IMR-90 (cell line): ENCODE data around the gene ASB3. TPM values are rescaled to one million over a fixed set of nuclear protein-coding genes. Genes with fewer than 3 reads are reported as not detected.

ENCODE experiments used
- ATAC-seq: fragments of 200-7000 bp; cut with Tn5 transposase; 2 replicates; pipeline ENCODE4 v1.9.1; 2020; ENCODE audit warnings: low read depth, mild to moderate bottlenecking, moderate library complexity
- BruUV-seq: library from RNA; stranded (reverse); fragments of 400-500 nt; replicated peaks from 2 replicates; lab custom pipeline; 2021; lab: Mats Ljungman, UMichigan
- CTCF ChIA-PET: fragments of 300-600 bp; formaldehyde crosslinking; extraction: SDS; loops from one replicate; lab custom pipeline; 2021; ENCODE audit warnings: antibody characterized with exemption; lab: Yijun Ruan, JAX
- POLR2A ChIA-PET: fragments of 300-600 bp; sonication (Branson Sonifier 250); formaldehyde crosslinking; loops from one replicate; lab custom pipeline; 2022; ENCODE audit warnings: antibody characterized with exemption; ENCODE audit not compliant: unreplicated experiment; lab: Charles Lee
- DNase-seq: peaks from one replicate; pipeline ENCODE4 v3.0.0; 2013
- H2AFZ ChIP-seq: replicated peaks from 2 replicates; pipeline ENCODE3; 2013; ENCODE audit warnings: low read length, mild to moderate bottlenecking; ENCODE audit not compliant: poor library complexity
- H2AK5ac ChIP-seq: 2 replicates; pipeline ENCODE4 v1.6.1; 2013; ENCODE audit warnings: low read depth, low read length, inconsistent platforms
- H2AK9ac ChIP-seq: replicated peaks from 2 replicates; pipeline ENCODE3; 2013; ENCODE audit warnings: mild to moderate bottlenecking, low read depth, low read length, moderate library complexity; ENCODE audit not compliant: poor library complexity
- H2BK120ac ChIP-seq: 2 replicates; pipeline ENCODE4 v1.6.1; 2013; ENCODE audit warnings: low read depth, low read length, inconsistent platforms
- H2BK15ac ChIP-seq: 3 replicates; pipeline ENCODE4 v1.6.1; 2013; ENCODE audit warnings: low read depth, low read length, inconsistent platforms
- H2BK20ac ChIP-seq: 2 replicates; pipeline ENCODE4 v1.6.1; 2013; ENCODE audit warnings: low read depth, mild to moderate bottlenecking, inconsistent platforms, low read length, moderate library complexity
- H2BK5ac ChIP-seq: 2 replicates; pipeline ENCODE4 v1.6.1; 2013; ENCODE audit warnings: mild to moderate bottlenecking, low read depth, low read length, inconsistent platforms; ENCODE audit not compliant: poor library complexity, severe bottlenecking
- H3K14ac ChIP-seq: replicated peaks from 2 replicates; pipeline ENCODE4 v1.6.1; 2013; ENCODE audit warnings: low read depth, low read length, inconsistent platforms
- H3K18ac ChIP-seq: 2 replicates; pipeline ENCODE4 v1.6.1; 2013; ENCODE audit warnings: low read depth, low read length, control low read depth
- H3K23ac ChIP-seq: 2 replicates; pipeline ENCODE4 v1.6.1; 2013; ENCODE audit warnings: low read depth, low read length, inconsistent platforms
- H3K27ac ChIP-seq: 2 replicates; pipeline ENCODE4 v1.5.1; 2013; ENCODE audit warnings: mild to moderate bottlenecking, control low read depth, low read length; ENCODE audit not compliant: insufficient read depth
- H3K27me3 ChIP-seq: 2 replicates; pipeline ENCODE4 v1.6.1; 2013; ENCODE audit warnings: low read length; ENCODE audit not compliant: control insufficient read depth, insufficient read depth
- H3K36me3 ChIP-seq: 2 replicates; pipeline ENCODE4 v1.6.1; 2013; ENCODE audit warnings: low read length, mixed read lengths; ENCODE audit not compliant: control insufficient read depth, insufficient read depth
- H3K4ac ChIP-seq: 2 replicates; pipeline ENCODE4 v1.6.1; 2013; ENCODE audit warnings: low read depth, low read length, inconsistent platforms
- H3K4me1 ChIP-seq: 2 replicates; pipeline ENCODE4 v1.6.1; 2013; ENCODE audit warnings: low read length, mixed read lengths; ENCODE audit not compliant: control insufficient read depth, insufficient read depth
- H3K4me2 ChIP-seq: 2 replicates; pipeline ENCODE4 v1.6.1; 2013; ENCODE audit warnings: low read depth, mild to moderate bottlenecking, control low read depth, low read length, moderate library complexity
- H3K4me3 ChIP-seq: 2 replicates; pipeline ENCODE4 v1.5.1; 2013; ENCODE audit warnings: low read depth, mild to moderate bottlenecking, control low read depth, low read length, moderate library complexity; ENCODE audit not compliant: insufficient read depth
- H3K56ac ChIP-seq: 2 replicates; pipeline ENCODE4 v1.6.1; 2013; ENCODE audit warnings: low read length, inconsistent platforms; ENCODE audit not compliant: insufficient read depth; ENCODE audit errors: extremely low read depth
- H3K79me1 ChIP-seq, 2 experiments: 2 replicates each; pipeline ENCODE4 v1.6.1; 2013; ENCODE audit warnings: low read length in 2 of 2, inconsistent platforms in 1 of 2, low read depth in 1 of 2
- H3K9ac ChIP-seq: 2 replicates; pipeline ENCODE4 v1.6.1; 2013; ENCODE audit warnings: low read depth, low read length, control low read depth
- H3K9me1 ChIP-seq: 2 replicates; pipeline ENCODE4 v1.6.1; 2013; ENCODE audit warnings: low read length, inconsistent platforms; ENCODE audit not compliant: insufficient read depth
- H3K9me3 ChIP-seq: 2 replicates; pipeline ENCODE4 v1.6.1; 2013; ENCODE audit warnings: low read length; ENCODE audit not compliant: control insufficient read depth, insufficient read depth
- H4K20me1 ChIP-seq: 2 replicates; pipeline ENCODE4 v1.6.1; 2013; ENCODE audit warnings: low read length, inconsistent platforms; ENCODE audit not compliant: insufficient read depth
- H4K5ac ChIP-seq: 2 replicates; pipeline ENCODE4 v1.6.1; 2013; ENCODE audit warnings: mild to moderate bottlenecking, low read depth, low read length, control low read depth
- H4K8ac ChIP-seq, 2 experiments: 2 replicates each; pipeline ENCODE4 v1.6.1; 2013; ENCODE audit warnings: low read depth in 2 of 2, low read length in 2 of 2, control low read depth in 1 of 2, inconsistent platforms in 1 of 2
- H4K91ac ChIP-seq: 2 replicates; pipeline ENCODE4 v1.6.1; 2013; ENCODE audit warnings: low read depth, low read length, inconsistent platforms; ENCODE audit not compliant: insufficient read depth
- BHLHE40 ChIP-seq: fragments of 150-350 bp; IDR thresholded peaks from 2 replicates; pipeline ENCODE4 v1.6.1; 2016; ENCODE audit warnings: mild to moderate bottlenecking, low read depth, low read length
- MAFK ChIP-seq: IDR thresholded peaks from 2 replicates; pipeline ENCODE4 v1.6.1; 2012; ENCODE audit warnings: low read depth, low read length, improper control_type of control experiment
- WGBS, 2 experiments: methylation state at CpG; one replicate each; pipeline versions ENCODE4 v1.1.5 to v1.1.7; 2013; ENCODE audit warnings: missing lambda C conversion rate in 2 of 2; ENCODE audit not compliant: insufficient read length in 1 of 2; ENCODE audit errors: extremely low coverage in 2 of 2; 5-methylcytosine and 5-hydroxymethylcytosine counted together
- dilution Hi-C: fragments of 300-500 bp; cut with HindIII; formaldehyde crosslinking; loops from one replicate; pipeline ENCODE4 v1.14.3; 2018; ENCODE audit warnings: low sequenced_read_pairs; ENCODE audit not compliant: unreplicated experiment
- in situ Hi-C: fragments of 300-500 bp; cut with MboI; formaldehyde crosslinking; loops from 3 replicates; pipeline ENCODE4 v1.14.3; 2019; ENCODE audit warnings: low sequenced_read_pairs, inconsistent platforms, mixed read lengths
- intact Hi-C: fragments of 100-400 bp; cut with micrococcal nuclease; formaldehyde crosslinking; loops from 2 replicates; pipeline ENCODE4 v1.10.0; 2022
- polyA plus RNA-seq, 3 experiments: library from polyadenylated mRNA; depleted of rRNA; stranded (reverse); fragments of >200 nt; gene quantifications; 2 replicates each; pipeline ENCODE4 v1.2.3, GENCODE V29; 2012; ENCODE audit warnings: low replicate concordance in 1 of 3
- total RNA-seq: library from RNA; depleted of rRNA; stranded (reverse); fragments of >200 nt; gene quantifications from 2 replicates; pipeline ENCODE4 v1.2.3, GENCODE V29; 2012

Gene ASB3
- total and polyA plus RNA-seq, 2 of the 4 experiments (the other 2 are of a cell fraction): 19.2 to 36.2 TPM

- WGBS, 2 experiments: no CpG with 5 or more reads among the region's 2 CpGs
- BruUV-seq: no TSS peak
- no peaks in the 10 kb centered on the region for H3K9me3 ChIP-seq
- H3K27ac ChIP-seq: no peak overlapping the region
- H2AK5ac ChIP-seq: no peak overlapping the region
- H2BK120ac ChIP-seq: no peak overlapping the region
- no peak overlapping the region for H3K4me3 ChIP-seq
- no peak overlapping the region for H3K4me2 ChIP-seq
- H3K79me1 ChIP-seq: peaks cover 0 to 11% of the 10 kb centered on the region in 2 experiments; a peak in 3 of 4 replicates
- H4K5ac ChIP-seq: no peak overlapping the region
- no peak overlapping the region for H2AFZ ChIP-seq
- H3K14ac ChIP-seq: no peak overlapping the region
- H4K20me1 ChIP-seq: no peaks in the 10 kb centered on the region
- H4K8ac ChIP-seq: no peak overlapping the region
- H2BK5ac ChIP-seq: no peak overlapping the region
- H4K91ac ChIP-seq: no peak overlapping the region
- H2BK20ac ChIP-seq: no peak overlapping the region
- no peak overlapping the region for H2AK9ac ChIP-seq
- H3K4me1 ChIP-seq: peaks cover 4% of the 10 kb centered on the region
- no peak overlapping the region for H3K4ac ChIP-seq
- TF ChIP-seq MAFK: peak; percentile 15; the same call in 1 of the 2 replicates
- TF ChIP-seq BHLHE40: no peak
- no peak overlapping the region for H3K56ac ChIP-seq
- ATAC-seq: no peak
- CTCF ChIA-PET: no interaction called here
- peak; percentile 3 for DNase-seq
- no peaks in the 10 kb centered on the region for H3K27me3 ChIP-seq
- POLR2A ChIA-PET: no interaction called here
- H3K23ac ChIP-seq: no peak overlapping the region
- in situ Hi-C loops (loop anchor here (10.0 kb wide), 1 partner anchor 320 kb away; no protein-coding TSS in a partner anchor), intact Hi-C loops (loop anchor here (10.0 kb wide), 3 partner anchors 470 to 1600 kb away; no protein-coding TSS in a partner anchor), dilution Hi-C loops (no loop called here)
- no peaks in the 10 kb centered on the region for H3K9me1 ChIP-seq
- no peak overlapping the region for H3K18ac ChIP-seq
- H3K36me3 ChIP-seq: peaks cover 6% of the 10 kb centered on the region; the same call in 1 of the 2 replicates
- H2BK15ac ChIP-seq: no peak overlapping the region
- no peak overlapping the region for H3K9ac ChIP-seq
Observed at GRCh38 chr2:53744395-53745065, 42.2 kb downstream of the ASB3 start.
